SIG-M5 (cell line): ENCODE measurements around the gene TTN.

Experiments used
- DNase-seq: peaks from one replicate; lab custom pipeline; 2025; lab: John Stamatoyannopoulos, UW

TTN gene

GRCh38 chr2:178485356-178485755 is 321.9 kb downstream of the TTN start:
- DNase-seq, result no peak

- DNase-seq, result no peak
These were observed 322.8 kb downstream of the TTN start for GRCh38 chr2:178484245-178485041.

GRCh38 chr2:178482437-178482836 is 324.8 kb downstream of the TTN start:
- DNase-seq, result no peak

GRCh38 chr2:178480227-178481181 is 326.7 kb downstream of the TTN start, which contains the start of gene PLEKHA3:
Gene PLEKHA3, plus strand, starts transcription at chr2:178480457. Its CDS starts 413 bp downstream, at chr2:178480870.
- peak; percentile 63 for DNase-seq

GRCh38 chr2:178479758-178480226 is 327.4 kb downstream of the TTN start:
- DNase-seq, result no peak

GRCh38 chr2:178479275-178479616 is 328.0 kb downstream of the TTN start:
- no peak for DNase-seq

GRCh38 chr2:178478439-178479274 is 328.6 kb downstream of the TTN start, which contains the start of gene FKBP7:
Gene FKBP7, minus strand, starts transcription at chr2:178478600. Its CDS starts 101 bp downstream, at chr2:178478499.
- peak; percentile 18 for DNase-seq

GRCh38 chr2:178478130-178478438 is 329.1 kb downstream of the TTN start:
- DNase-seq, result no peak

GRCh38 chr2:178477443-178478129 is 329.6 kb downstream of the TTN start:
- DNase-seq, result no peak

- DNase-seq, result no peak
These were observed 330.7 kb downstream of the TTN start for GRCh38 chr2:178476477-178476876.
